ENCODE data around the gene G2E3. TPM values are rescaled to one million over a fixed set of nuclear protein-coding genes. Genes with fewer than 3 reads are reported as not detected.

G2E3 gene
- total and polyA plus RNA-seq, 2 experiments from 2014 or later = 67.4 to 113 TPM

DNA sequence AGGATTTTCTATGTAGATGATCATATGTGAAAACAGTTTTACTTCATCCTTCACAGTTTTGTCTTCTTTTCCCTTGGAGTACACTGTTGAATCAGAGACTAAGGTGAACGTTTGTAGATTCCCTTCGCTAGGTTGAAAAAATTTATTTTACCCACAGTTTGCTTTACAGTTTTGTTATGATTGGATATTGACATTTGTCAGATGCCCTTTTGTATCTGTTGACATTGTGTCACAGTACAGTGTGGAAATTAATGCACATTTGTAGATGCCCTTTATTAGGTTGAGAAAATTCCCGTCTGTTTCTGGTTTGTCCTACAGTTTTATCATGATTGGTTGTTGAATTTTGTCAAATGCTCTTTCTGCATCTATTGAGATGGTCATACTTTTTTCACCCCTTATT lies 13.3 kb downstream of the G2E3 start:
- no peak for DNase-seq (ENCODE audit: low spot score)
- Histone ChIP-seq H2AFZ (no peak overlapping the region), H3K4me3 (no peak overlapping the region), H4K20me1 (replicated peaks; ENCODE audit: insufficient read depth) (peaks cover 77% of the 10 kb centered on the region), H3K9me2 (ENCODE audit: insufficient read depth) (no peaks in the 10 kb centered on the region), H3K27ac (ENCODE audit: low read depth) (no peak overlapping the region), H3K27me3 (ENCODE audit: insufficient read depth) (no peaks in the 10 kb centered on the region), H3K79me2 (replicated peaks; ENCODE audit: insufficient read depth) (peaks cover 100% of the 10 kb centered on the region), H3F3A (replicated peaks; ENCODE audit: low read depth) (no peaks in the 10 kb centered on the region), H3K4me1 (ENCODE audit: insufficient read depth) (peaks cover 75% of the 10 kb centered on the region), H3K36me3 (ENCODE audit: insufficient read depth) (no peaks in the 10 kb centered on the region), H3K4me2 (no peak overlapping the region)
- no peak overlapping the region for H3K4me3 Mint-ChIP-seq
- no peak overlapping the region for H3K27ac Mint-ChIP-seq
- no peaks in the 10 kb centered on the region for H3K9me3 Mint-ChIP-seq
- no peak for TF ChIP-seq ZNF114 (CRISPR knock-in tag; IDR thresholded peaks at IDR 0.05)
- TF ChIP-seq EZH2 (IDR thresholded peaks at IDR 0.05; ENCODE audit: low read depth, unreplicated experiment) = no peak
- TF ChIP-seq JUNB (IDR thresholded peaks at IDR 0.05; ENCODE audit: unreplicated experiment) = no peak
- TF ChIP-seq POLR2AphosphoS5 (IDR thresholded peaks at IDR 0.05; ENCODE audit: low read depth) = no peak
- TF ChIP-seq ETS1 (IDR thresholded peaks at IDR 0.05) = no peak
- TF ChIP-seq ZNF331 (CRISPR knock-in tag; IDR thresholded peaks at IDR 0.05; ENCODE audit: low read depth) = no peak
- TF ChIP-seq STAT1 (IDR thresholded peaks at IDR 0.05; ENCODE audit: unreplicated experiment) = no peak
- no peak for TF ChIP-seq NANOG (IDR thresholded peaks at IDR 0.05; ENCODE audit: borderline replicate concordance)
- no peak for TF ChIP-seq CREB1 (CRISPR knock-in tag; IDR thresholded peaks at IDR 0.05; ENCODE audit: low read depth)
- TF ChIP-seq, protein P1, sequence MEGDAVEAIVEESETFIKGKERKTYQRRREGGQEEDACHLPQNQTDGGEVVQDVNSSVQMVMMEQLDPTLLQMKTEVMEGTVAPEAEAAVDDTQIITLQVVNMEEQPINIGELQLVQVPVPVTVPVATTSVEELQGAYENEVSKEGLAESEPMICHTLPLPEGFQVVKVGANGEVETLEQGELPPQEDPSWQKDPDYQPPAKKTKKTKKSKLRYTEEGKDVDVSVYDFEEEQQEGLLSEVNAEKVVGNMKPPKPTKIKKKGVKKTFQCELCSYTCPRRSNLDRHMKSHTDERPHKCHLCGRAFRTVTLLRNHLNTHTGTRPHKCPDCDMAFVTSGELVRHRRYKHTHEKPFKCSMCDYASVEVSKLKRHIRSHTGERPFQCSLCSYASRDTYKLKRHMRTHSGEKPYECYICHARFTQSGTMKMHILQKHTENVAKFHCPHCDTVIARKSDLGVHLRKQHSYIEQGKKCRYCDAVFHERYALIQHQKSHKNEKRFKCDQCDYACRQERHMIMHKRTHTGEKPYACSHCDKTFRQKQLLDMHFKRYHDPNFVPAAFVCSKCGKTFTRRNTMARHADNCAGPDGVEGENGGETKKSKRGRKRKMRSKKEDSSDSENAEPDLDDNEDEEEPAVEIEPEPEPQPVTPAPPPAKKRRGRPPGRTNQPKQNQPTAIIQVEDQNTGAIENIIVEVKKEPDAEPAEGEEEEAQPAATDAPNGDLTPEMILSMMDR (conservative IDR thresholded peaks at IDR 0.05; ENCODE audit: low read depth in 2 of 2) = no peak
- TF ChIP-seq REST (IDR thresholded peaks at IDR 0.05; ENCODE audit: unreplicated experiment) = no peak
- H3K4me1 Mint-ChIP-seq = peaks cover 81% of the 10 kb centered on the region
- no peaks in the 10 kb centered on the region for H3K36me3 Mint-ChIP-seq (ENCODE audit: low read depth)
- ATAC-seq = no peak
- peaks cover 3% of the 10 kb centered on the region for H3K27me3 Mint-ChIP-seq (ENCODE audit: insufficient read depth, low read depth, poor library complexity)
